Measurements from ENCODE around the gene SRPRB.

GRCh38 chr3:133776794-133777438 is 28.7 kb upstream of the SRPRB start:
- TF ChIP-seq CTCF (IDR thresholded peaks at IDR 0.05) (no peak), POLR2A (IDR thresholded peaks at IDR 0.05) (no peak), EP300 (IDR thresholded peaks at IDR 0.05) (no peak)
